Spinal cord (tissue), 10 donors: Measurements from ENCODE around the gene HOXD4. TPM values are rescaled to one million over a fixed set of nuclear protein-coding genes. Genes with fewer than 3 reads are reported as not detected.
A peak's percentile ranks its signal among the peaks of the same experiment; 100 is the strongest.

Experiments used
- DNase-seq, 6 donors: peaks; one replicate each; pipeline versions ENCODE4 v3.0.0 to v3.0.0-alpha.2; 2013 to 2015; ENCODE audit warnings: low spot score in 6 of 6, low read depth in 4 of 6
- H3K27ac ChIP-seq: one replicate; pipeline ENCODE4 v1.5.1; 2013; ENCODE audit warnings: low read depth, low read length, control low read depth
- H3K27me3 ChIP-seq: one replicate; pipeline ENCODE4 v1.6.1; 2013; ENCODE audit warnings: low read length; ENCODE audit not compliant: control insufficient read depth, insufficient read depth
- H3K36me3 ChIP-seq: one replicate; pipeline ENCODE4 v1.6.1; 2013; ENCODE audit warnings: low read length; ENCODE audit not compliant: control insufficient read depth, insufficient read depth
- H3K4me1 ChIP-seq: one replicate; pipeline ENCODE4 v1.6.1; 2013; ENCODE audit warnings: low read length; ENCODE audit not compliant: control insufficient read depth, insufficient read depth
- H3K4me3 ChIP-seq: one replicate; pipeline ENCODE4 v1.5.1; 2013; ENCODE audit warnings: low read depth, low read length, control low read depth
- H3K9me3 ChIP-seq: one replicate; pipeline ENCODE4 v1.6.1; 2013; ENCODE audit warnings: low read length; ENCODE audit not compliant: control insufficient read depth, insufficient read depth
- WGBS: methylation state at CpG from one replicate; pipeline ENCODE4 v1.1.5; 2013; ENCODE audit warnings: missing lambda C conversion rate; ENCODE audit not compliant: insufficient coverage; 5-methylcytosine and 5-hydroxymethylcytosine counted together
- polyA plus RNA-seq, 2 donors: library from polyadenylated mRNA; unstranded; fragments of 120-200 nt; gene quantifications; one replicate each; pipeline ENCODE4 v1.2.1, GENCODE V29; 2013; ENCODE audit not compliant: insufficient read length in 2 of 2
- total RNA-seq, 2 donors: library from RNA; depleted of rRNA in 1 of 2; stranded (reverse); fragments of 120-200 nt in 1 of 2; fragments of >200 nt in 1 of 2; gene quantifications; one replicate each; pipeline versions ENCODE4 v1.2.3 to v1.2.4, GENCODE V29; 2013 to 2014
- donor health status: healthy.

Gene HOXD4
- total and polyA plus RNA-seq, 4 donors, result 3.9 to 19.8 (median 12.4) TPM

- Histone ChIP-seq H3K27ac (peak within 1 kb of the TSS; percentile 79), H3K9me3 (no peaks in the 10 kb centered on the region), H3K4me1 (peaks cover 32% of the 10 kb centered on the region), H3K36me3 (no peaks in the 10 kb centered on the region), H3K27me3 (peaks cover 97% of the 10 kb centered on the region), H3K4me3 (peak within 1 kb of the TSS; percentile 19)
- under 1% methylated on average over 71 of the region's 85 CpGs for WGBS
- DNase-seq, result no peak
These were observed 44.5 kb upstream of the HOXD4 start, which contains the start of gene HOXD11 for GRCh38 chr2:176106581-176107539. TSS of gene HOXD11 (plus strand) at chr2:176107280. CDS start at chr2:176107356, 76 bp downstream.

- under 1% methylated on average over 53 of the region's 59 CpGs for WGBS
- Histone ChIP-seq H3K27me3 (peaks cover 97% of the 10 kb centered on the region), H3K4me3 (no peak overlapping the region), H3K27ac (no peak overlapping the region), H3K4me1 (peaks cover 41% of the 10 kb centered on the region), H3K9me3 (no peaks in the 10 kb centered on the region), H3K36me3 (no peaks in the 10 kb centered on the region)
- no peak for DNase-seq
These were observed 43.6 kb upstream of the HOXD4 start for GRCh38 chr2:176107731-176108181.

DNA sequence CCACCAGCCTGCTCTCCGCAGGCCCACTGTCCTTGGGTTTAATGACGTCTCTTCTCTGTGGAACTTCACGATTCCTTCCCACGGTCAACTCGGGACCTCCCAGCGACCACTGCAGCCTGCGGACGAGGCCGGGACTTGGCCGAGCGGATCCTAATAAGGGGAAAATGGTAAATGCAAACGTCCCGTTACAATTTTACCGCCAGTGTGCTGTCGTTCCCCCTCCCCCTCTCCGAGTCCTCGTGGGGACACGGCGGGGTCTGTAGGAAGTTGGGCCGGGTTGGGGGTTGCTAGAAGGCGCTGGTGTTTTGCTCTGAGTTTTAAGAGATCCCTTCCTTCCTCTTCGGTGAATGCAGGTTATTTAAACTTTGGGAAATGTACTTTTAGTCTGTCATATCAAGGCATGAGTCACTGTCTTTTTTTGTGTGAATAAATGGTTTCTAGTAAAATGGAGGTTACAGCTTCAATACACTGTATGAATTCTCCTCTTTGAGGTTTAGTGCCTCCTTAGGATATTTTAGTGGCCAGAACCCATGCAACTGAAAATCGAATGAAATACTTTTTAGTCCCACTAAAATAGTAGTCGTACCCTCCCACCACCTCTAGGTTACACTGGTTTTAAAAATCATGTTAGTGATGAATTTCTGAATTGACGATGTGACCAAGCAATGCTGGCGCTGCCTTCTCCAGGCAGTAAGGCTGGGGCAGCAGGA is 42.0 kb upstream of the HOXD4 start:
- DNase-seq, result no peak
- Histone ChIP-seq H3K9me3 (no peaks in the 10 kb centered on the region), H3K4me3 (peak overlapping the region; percentile 16), H3K4me1 (peaks cover 42% of the 10 kb centered on the region), H3K27me3 (peaks cover 97% of the 10 kb centered on the region), H3K27ac (peak overlapping the region; percentile 52), H3K36me3 (no peaks in the 10 kb centered on the region)
- 9% methylated on average over 10 of the region's 26 CpGs for WGBS

DNA sequence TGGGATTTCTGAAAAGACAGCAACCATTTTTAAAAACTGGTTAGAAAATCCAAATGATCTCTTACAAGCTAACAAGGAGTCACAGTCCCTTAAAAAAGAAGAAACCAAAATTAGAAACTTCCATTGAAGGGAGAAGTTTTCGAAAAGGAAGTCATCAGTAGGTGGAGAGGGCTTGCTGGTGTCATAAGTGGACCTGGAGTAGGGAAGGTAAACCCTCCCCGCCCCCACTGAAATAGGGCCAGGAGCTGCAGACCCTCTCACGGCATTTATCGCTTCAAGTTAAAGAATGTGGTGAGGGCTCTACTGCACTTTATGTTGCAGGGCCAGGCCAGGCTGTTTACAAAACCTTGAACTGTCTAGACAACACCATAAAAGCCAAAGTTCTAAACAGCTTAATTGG is 41.4 kb upstream of the HOXD4 start:
- Histone ChIP-seq H3K9me3 (no peaks in the 10 kb centered on the region), H3K27me3 (peaks cover 97% of the 10 kb centered on the region), H3K4me1 (peaks cover 36% of the 10 kb centered on the region), H3K4me3 (peak overlapping the region; percentile 16), H3K36me3 (no peaks in the 10 kb centered on the region), H3K27ac (peak overlapping the region; percentile 40)
- WGBS, result 40% methylated on average over 1 of the region's 4 CpGs
- DNase-seq, result no peak

DNA sequence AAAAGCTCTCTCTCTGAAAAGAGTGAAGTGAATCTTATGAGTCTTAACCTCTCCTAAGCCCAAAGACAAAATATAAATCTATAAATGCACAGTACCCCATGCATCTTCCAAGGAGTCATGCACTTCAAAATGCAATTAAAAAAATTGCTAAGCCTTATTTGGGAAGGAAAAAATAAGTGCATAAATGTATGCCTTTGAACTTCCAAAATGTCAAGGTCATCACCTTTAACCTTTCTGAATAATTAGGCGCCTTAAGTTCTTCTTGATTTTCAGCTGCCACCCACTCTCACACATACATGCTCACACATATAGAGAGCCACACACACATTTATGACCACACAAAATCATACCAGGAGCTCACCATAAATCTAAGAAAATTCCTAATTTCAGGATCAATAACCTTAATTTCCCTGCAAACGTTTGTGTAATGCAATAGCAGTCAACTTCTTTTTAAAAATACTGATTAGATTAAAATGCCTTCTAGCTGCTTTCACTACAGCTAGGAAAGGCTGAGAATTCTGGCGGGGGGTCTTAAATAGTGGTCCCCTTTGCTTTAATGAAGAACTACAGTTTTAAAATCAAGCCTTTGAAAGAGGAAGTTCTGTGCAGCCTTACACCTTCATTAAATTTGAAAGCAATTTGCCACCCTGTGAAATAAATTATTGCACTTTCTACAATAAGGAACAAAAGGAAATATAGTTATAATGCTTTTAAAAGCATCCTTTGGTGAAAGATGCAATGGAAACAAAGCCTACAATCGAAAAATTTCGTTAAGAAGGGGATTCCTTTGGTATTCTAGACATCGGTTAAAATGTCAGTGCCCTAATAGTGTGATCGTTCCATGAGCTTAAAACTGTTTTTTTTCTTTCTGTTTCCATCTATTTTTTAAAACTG is 40.7 kb upstream of the HOXD4 start:
- H3K9me3 ChIP-seq, result no peaks in the 10 kb centered on the region
- H3K4me3 ChIP-seq, result peak overlapping the region; percentile 16
- no peak for DNase-seq
- no peak overlapping the region for H3K27ac ChIP-seq
- H3K4me1 ChIP-seq, result peaks cover 35% of the 10 kb centered on the region
- H3K27me3 ChIP-seq, result peaks cover 97% of the 10 kb centered on the region
- WGBS, result 14% methylated on average over 1 of the region's 7 CpGs
- H3K36me3 ChIP-seq, result no peaks in the 10 kb centered on the region

GRCh38 chr2:176111309-176111663 is 40.1 kb upstream of the HOXD4 start:
- peak overlapping the region; percentile 0 for H3K4me3 ChIP-seq
- under 1% methylated on average over 14 of the region's 16 CpGs for WGBS
- H3K9me3 ChIP-seq, result no peaks in the 10 kb centered on the region
- no peaks in the 10 kb centered on the region for H3K36me3 ChIP-seq
- no peak overlapping the region for H3K27ac ChIP-seq
- peaks cover 41% of the 10 kb centered on the region for H3K4me1 ChIP-seq
- H3K27me3 ChIP-seq, result peaks cover 97% of the 10 kb centered on the region
- peak in 3 of 6 donors; percentile 76 to 92 (median 87) for DNase-seq

DNA sequence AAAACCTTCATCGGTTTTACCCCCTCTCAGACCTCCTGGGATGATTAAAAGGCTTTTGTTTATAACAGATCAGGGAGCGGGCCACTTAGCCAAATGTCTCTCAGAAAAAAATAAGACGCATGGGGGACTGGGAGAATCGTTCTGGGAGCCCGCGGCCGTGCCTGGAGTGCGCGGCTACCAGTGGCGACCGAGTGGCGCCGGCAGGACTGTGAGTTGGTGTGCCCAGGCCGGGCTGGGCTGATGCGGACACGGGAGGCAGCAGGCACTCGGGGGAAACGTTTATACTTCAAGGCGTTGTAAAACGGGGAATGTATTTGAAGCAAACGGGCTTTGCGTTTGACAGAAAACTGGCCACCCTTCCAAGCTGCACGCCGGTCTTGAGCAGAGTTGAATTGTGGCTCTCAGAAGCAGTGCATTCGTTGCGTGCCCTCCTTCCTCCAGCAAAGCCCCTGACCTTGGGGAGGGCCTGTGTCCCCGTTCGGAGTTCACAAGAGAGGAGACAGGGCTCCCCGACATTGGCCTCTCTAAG is 39.4 kb upstream of the HOXD4 start:
- Histone ChIP-seq H3K27ac (peak overlapping the region; percentile 52), H3K27me3 (peaks cover 98% of the 10 kb centered on the region), H3K9me3 (no peaks in the 10 kb centered on the region), H3K4me1 (peaks cover 39% of the 10 kb centered on the region), H3K36me3 (no peaks in the 10 kb centered on the region), H3K4me3 (peak overlapping the region; percentile 18)
- 5% methylated on average over 27 of the region's 29 CpGs for WGBS
- no peak for DNase-seq

DNA sequence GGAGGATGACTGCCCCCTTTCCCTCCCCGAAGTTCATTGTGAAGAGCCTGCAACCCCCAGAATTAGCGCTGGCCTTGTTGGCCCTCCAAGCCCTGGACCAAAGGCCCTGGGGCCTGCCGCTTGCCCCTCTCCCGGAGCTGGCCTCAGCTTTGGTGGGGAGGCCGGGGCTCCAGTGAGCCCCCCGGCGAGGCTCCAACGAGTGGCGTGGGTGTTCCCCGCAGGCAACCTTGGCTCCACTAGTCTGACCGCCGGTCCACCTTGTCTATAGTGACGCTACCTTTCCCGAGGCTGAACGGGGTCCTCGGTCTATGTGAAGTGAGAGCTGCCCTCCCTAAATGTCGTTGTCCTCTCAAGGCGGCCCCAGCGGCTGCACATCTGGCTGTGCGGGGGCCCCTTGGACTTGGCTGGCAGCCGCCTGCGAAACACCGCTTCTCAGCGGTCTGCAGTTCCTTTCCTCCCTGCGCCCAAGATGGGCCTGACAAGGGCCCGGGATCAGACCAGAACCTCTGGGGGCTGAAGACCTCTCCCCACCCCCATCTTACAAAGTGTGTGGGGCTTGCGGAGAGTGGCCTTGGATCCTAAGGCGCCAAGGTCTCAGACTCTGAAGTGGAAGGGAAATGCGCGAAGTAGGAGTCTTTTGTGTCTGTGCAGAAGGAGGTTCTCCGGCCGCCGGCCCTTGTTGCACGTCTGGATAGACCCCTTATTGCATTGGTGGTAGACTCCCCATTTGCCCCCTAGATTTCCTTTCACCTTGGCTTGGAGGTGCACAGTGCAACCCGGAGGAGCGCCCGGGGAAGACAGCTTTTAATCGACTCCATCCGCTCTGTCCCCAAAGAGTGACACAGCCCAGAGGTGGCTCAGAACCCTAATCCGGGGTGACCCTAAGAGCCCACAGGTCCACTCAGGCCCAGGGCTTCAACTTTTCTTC is 38.7 kb upstream of the HOXD4 start:
- H3K27ac ChIP-seq, result peak overlapping the region; percentile 52
- H3K4me3 ChIP-seq, result peak overlapping the region; percentile 18
- WGBS, result 7% methylated on average over 36 of the region's 40 CpGs
- peaks cover 40% of the 10 kb centered on the region for H3K4me1 ChIP-seq
- no peaks in the 10 kb centered on the region for H3K9me3 ChIP-seq
- H3K27me3 ChIP-seq, result peaks cover 100% of the 10 kb centered on the region
- H3K36me3 ChIP-seq, result no peaks in the 10 kb centered on the region
- DNase-seq, result no peak
